G401 (cell line): ENCODE results near the gene ZC3H10. TPM values are rescaled to one million over a fixed set of nuclear protein-coding genes. Genes with fewer than 3 reads are reported as not detected.

Experiments used
- DNase-seq: peaks from one replicate; pipeline ENCODE4 v3.0.0-alpha.2; 2015; ENCODE audit warnings: low spot score
- in situ Hi-C: cut with HindIII; loops from 2 replicates; pipeline ENCODE4 v1.10.0; 2016; ENCODE audit warnings: low sequenced_read_pairs, mixed read lengths
- total RNA-seq: library from RNA; depleted of rRNA; stranded (reverse); fragments of >200 nt; shearing (Covaris generic); gene quantifications from 2 replicates; pipeline ENCODE4 v1.2.3, GENCODE V29; 2014

The ZC3H10 gene
- total RNA-seq, 1 experiment from 2014 or later: 2.9 TPM

DNA sequence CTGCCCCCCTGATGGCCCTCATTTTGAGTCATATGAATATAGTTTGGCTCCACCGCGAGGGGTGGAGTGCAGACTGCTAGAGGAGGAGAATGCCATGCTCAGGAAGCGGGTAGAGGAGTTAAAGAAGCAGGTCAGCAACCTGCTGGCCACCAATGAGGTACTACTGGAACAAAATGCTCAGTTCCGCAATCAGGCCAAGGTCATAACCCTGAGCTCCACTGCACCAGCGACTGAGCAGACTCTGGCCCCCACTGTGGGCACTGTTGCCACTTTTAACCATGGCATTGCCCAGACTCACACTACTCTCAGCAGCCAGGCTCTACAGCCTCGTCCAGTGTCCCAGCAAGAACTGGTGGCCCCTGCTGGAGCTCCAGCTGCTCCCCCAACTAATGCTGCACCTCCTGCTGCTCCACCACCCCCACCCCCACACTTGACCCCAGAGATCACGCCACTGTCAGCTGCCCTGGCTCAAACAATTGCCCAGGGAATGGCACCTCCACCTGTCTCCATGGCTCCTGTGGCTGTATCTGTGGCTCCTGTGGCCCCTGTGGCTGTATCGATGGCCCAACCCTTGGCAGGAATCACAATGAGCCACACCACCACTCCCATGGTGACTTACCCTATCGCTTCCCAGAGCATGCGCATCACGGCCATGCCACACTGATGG is 3.3 kb downstream of the ZC3H10 start:
- no peak for DNase-seq
- in situ Hi-C loops: no loop called here

DNA sequence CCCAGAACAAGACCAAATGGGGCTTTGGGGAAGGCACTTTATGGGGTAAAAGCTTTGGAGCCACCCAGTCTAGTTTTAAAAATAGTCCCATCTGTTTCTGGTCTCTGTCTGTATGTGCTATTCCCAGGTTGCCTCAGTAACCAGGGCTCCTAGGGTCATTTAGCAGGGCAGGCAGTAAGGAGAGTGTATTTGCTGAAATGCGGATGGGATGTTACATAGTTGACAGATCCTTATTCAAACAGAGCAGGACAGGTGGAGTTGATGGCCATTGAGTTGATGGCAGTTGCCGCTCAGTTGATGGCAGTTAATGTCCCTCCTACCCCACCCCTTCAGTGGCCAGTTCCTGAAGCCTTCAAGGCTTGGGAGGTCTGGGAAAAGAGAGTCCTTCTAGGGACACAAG is 4.6 kb downstream of the ZC3H10 start:
- DNase-seq: no peak
- in situ Hi-C loops: no loop called here

DNA sequence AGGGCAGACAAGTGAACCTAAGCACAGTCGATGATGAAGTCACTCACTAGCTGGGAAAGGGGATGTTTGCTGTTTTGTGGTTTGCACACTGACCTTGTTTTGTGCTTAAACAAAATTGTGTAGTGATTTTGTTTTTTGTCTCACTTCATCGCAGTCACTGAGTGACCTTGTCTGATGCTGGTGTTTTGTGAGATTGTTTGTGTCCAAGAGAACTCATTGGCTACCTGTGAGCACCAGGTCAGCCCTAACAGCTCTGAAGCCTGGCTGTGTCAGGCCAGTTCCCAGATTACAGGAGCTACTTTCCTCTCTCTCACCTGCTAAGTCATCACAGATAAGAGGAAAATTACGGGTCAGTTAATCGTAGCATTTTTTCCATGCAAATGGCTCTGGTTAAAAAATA is 6.1 kb downstream of the ZC3H10 start:
- DNase-seq: no peak
- in situ Hi-C loops: no loop called here

DNA sequence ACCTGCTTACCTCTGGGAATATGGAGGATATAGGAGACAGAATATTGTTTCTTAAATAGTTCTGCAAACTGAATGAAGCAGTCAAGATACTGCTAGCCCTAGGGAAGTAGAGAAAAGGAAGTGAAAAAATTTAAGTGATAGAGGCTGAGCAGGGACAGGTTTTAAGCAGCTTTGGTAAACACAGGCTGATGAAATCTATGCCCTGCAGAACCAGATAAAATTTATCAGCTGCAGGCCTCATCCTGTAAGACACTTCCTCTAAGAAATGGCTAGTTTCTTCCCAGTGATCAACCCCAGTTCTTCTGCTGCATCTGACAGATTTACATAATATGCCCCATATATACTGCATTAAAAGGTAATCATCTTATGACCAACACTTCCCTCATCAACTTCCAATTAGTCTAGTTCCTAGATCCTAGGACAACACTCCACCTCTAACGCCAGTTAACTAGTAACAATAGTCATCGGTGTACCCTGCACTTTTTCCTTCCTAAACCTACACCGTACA is 8.7 kb downstream of the ZC3H10 start:
- in situ Hi-C loops: no loop called here
- DNase-seq: no peak

DNA sequence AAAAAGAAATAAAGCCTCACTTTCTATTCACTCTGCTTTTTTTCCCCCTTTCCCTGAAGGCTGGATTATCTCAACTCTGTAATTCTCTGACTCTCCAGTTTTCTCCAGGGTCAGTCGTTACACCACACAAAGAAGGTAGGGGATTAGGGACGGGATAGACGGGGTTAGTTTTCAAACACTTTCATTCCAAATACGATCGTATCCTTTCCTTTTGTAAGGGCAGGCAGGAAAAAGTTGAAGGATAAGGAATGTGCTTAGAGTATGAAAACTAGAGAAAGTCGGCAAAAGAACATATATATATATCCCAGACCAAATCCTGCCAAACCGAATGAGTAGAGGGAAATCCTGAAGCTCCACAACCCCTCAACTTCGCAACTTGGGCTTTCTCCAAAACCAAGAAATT is 9.4 kb downstream of the ZC3H10 start:
- DNase-seq: no peak
- in situ Hi-C loops: no loop called here

DNA sequence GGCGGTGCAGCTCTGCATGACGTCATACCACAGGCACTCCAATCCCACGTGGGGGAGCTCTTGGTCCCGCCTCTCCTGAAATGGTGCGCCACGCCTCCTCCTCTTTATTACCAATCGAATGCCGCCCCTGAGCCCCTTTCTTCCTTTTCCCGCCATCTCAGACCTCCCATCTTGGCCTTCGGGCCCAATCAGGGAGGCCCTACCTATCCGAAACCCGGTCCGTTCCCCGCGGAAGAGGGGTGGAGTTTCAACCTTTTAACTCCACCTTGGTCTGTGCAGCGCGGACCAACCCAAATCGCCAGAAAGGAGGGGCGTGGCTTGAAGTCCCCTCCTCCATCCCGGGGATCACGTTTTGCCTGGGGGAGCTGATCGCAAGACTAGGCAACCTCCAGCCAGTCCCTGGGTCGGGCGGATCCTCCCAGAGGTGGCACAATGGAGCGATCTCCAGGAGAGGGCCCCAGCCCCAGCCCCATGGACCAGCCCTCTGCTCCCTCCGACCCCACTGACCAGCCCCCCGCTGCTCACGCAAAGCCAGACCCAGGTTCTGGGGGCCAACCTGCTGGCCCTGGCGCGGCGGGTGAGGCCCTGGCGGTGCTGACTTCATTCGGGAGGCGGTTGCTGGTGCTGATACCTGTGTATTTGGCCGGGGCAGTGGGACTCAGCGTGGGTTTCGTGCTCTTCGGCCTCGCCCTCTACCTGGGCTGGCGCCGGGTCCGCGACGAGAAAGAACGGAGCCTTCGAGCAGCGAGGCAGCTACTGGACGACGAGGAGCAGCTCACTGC is 10.0 kb downstream of the ZC3H10 start, which contains the start of gene ESYT1:
Gene ESYT1, plus strand, starts transcription at position 380 of the 782 bp plus-strand sequence. Its CDS starts 53 bp downstream, at position 433.
- in situ Hi-C loops: no loop called here

DNA sequence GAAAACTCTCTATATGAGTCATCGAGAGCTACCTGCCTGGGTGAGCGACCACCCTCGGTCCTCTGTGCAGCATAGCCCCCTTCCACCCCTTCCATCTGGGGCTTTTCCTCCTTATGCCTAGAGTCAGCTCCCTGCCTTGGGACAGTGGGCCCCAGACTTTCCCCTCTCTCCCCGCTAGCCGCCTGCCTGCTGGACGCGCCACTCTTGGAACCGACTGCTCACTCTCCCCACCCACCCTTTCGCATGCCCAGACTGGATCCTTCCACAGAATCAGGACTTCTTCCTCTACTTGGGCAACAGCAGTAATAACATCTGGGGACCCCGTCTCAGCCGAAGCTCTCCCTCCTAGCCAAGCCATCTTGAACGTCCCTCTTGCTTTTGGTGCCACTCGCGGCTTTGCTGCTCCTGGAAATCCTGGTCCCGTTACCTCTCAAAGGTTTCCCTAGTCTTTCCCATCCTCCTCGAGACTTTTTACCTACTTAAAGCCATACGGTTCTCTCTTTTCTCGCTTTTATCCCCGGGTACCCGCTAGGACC is 10.7 kb downstream of the ZC3H10 start:
- in situ Hi-C loops: no loop called here
- DNase-seq: peak; percentile 32

More for the DNA sequence above, 10.0 kb downstream of the ZC3H10 start, which contains the start of gene ESYT1:
- peak; percentile 100 for DNase-seq

DNA sequence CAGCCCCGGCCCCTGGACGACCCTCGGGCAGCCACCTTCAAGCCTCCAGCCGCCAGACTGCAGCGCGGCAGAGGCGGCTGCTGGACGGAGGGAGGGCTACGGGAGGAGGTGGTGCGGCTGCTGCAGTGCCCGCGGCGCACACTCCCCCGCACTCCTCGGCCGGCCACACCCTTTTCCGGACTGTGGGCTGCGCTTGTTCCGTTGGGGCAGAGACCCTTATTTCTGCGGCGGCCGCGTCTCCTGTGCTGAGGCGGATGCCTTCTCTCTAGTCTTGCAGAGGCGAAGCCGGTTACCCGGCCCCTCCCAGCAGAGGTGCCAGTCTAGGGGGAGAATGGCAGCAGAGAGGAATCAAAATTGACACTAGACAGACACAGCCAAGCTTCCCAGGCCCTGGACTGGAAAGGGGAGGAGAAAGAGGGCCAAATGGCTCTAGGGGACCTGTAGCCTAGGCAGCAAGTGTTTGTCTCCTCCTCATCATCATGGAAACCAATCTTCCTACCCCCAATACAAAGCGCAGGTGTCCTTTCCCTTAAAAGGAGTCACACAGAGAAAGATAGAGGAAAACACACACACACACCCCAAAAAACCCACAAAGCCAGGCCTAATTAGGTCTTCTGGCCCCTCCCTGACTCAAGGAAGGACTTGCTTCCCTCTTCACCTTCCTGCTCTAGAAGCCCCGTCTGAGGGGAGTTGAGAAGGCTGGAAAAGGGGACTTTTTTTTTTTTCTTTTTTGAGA is 11.3 kb downstream of the ZC3H10 start:
- in situ Hi-C loops: no loop called here
- DNase-seq: peak; percentile 33

DNA sequence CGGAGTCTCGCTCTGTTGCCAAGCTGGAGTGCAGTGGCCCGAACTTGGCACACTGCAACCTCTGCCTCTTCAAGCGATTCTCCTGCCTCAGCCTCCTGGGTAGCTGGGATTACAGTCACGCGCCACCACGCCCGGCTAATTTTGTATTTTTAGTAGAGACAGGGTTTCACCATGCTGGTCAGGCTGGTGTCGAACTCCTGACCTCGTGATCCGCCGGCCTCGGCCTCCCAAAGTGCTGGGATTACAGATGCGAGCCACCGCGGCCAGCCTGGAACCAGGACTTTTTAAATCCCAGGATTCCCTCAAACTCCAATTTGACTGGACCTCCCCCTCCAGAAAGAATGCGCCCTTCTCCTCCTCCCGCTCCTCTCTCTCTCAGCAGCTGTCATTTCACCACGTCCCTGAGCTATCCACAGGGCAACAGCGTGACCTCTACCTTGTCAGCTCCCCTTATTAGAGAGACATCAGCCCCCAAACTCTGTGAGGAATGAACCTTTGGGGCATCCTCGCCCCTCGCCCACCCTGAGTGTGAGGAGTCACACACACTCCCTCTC is 12.0 kb downstream of the ZC3H10 start:
- DNase-seq: no peak
- in situ Hi-C loops: no loop called here

DNA sequence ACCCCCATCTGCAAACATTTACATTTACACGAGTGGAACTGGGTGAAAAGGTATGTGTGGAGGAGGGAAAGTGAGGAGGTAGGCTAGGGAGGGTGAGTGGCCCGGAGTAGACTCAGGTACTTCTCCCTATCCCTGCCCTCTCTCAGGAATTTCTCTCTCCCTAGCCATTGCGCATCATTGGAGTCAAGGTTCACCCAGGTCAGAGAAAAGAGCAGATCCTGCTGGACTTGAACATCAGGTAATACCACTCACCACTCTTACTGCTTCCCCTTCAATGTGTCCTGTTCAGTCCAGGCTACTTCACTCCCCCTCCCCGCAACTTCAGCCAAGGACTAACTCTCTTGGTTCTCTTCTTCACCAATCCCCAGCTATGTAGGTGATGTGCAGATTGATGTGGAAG is 12.8 kb downstream of the ZC3H10 start:
- no peak for DNase-seq
- in situ Hi-C loops: no loop called here

DNA sequence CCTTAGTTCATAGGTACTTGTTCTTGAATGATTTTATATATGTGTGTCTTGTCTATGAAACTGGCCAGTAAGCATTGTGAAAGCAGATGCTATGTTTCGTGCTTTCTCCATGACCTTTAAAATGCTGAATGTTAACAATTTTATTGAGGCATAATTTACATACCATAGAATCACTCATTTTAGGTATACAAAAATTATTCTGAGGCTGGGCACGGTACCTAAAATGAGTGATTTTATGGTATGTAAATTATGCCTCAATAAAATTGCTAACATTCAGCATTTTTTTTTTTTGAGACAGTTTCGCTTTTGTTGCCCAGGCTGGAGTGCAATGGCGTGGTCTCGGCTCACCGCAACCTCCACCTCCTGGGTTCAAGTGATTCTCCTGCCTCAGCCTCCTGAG is 16.8 kb downstream of the ZC3H10 start:
- in situ Hi-C loops: no loop called here
- DNase-seq: no peak

DNA sequence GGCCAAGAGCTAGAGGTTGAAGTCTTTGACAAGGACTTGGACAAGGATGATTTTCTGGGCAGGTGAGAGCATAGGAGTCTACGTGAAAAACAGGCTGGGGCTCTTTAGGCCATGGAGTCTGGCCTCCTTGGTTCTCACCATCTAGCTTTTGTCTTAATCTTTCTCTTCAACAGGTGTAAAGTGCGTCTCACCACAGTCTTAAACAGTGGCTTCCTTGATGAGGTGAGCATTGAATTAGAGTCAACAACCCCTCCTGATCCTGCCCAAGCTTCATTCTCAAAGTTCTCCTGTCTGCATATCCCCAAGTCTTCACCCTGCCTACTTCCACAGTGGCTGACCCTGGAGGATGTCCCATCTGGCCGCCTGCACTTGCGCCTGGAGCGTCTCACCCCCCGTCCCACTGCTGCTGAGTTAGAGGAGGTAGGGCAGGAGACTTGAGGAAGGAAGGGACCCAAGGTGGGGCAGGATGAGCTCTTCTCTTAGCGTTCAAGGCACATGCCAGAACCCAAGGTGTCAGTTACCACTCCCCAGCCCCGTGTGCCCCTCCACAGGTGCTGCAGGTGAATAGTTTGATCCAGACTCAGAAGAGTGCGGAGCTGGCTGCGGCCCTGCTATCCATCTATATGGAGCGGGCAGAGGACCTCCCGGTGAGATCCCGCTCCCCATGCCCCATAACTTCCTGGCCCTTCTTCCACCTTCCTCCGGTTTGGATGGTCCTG is 19.9 kb downstream of the ZC3H10 start:
- in situ Hi-C loops: no loop called here
- no peak for DNase-seq

DNA sequence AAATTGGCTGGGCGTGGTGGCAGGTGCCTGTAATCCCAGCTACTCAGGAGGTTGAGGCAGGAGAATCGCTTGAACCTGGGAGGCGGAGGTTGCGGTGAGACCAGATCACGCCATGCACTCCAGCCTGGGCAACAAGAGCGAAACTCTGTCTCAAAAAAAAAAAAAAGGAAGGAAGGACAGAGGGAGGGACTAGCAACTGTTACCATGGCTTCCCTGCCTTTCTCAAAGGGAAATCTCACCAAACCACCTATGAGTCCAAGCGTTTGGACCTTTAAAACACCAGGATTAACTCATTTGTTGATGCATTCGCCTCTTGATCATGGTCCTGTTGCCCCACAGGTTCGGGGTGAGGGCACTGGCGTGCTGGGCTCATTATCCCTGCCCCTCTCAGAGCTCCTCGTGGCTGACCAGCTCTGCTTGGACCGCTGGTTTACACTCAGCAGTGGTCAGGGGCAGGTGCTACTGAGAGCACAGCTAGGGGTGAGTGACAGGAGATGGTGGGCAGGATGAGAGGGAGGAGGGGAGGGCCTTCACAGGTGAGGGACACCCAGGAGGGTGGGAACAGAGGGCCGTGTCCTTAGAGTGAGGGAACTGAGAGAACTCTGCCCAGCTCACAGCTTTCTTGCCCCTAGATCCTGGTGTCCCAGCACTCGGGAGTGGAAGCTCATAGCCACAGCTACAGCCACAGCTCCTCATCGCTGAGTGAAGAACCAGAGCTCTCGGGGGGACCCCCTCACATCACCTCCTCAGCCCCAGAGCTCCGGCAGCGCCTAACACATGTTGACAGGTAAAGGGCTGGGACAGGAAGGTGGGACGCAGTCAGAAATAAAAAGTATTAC is 24.1 kb downstream of the ZC3H10 start:
- in situ Hi-C loops: no loop called here
- DNase-seq: no peak

DNA sequence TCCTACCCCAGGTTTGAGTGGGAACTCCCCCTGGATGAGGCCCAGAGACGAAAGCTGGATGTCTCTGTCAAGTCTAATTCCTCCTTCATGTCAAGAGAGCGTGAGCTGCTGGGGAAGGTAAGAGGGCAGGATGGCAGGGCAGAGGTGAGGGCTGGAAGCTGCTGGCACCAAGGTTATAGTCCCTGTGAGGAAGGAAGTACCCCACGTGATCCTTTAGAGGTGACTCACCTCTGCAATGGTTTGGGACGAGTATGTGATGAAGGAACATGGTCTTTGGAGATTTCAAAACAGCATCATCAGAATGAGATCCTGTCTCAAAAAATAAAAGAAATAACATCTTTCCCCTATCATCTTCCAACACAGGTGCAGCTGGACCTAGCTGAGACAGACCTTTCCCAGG is 25.2 kb downstream of the ZC3H10 start:
- no peak for DNase-seq
- in situ Hi-C loops: no loop called here

DNA sequence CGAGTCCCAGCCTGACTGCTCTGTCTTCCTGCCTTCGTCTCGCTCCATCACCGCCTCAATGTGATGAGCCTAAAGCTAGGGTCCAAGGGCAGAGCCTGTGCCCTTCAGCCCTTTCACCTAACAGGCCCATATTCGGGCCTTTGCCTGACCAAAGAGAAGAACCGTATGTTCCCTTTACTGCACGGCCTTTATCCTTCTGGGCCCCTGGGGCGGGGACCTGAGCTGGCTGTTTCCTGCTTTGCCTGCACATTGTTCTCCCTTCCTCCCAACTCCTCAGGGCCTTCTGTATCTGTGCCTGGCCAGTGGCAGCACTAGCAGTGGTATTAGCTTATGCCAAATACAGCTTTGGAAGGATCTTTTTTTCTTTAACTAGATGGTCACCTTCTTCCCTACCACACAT is 25.8 kb downstream of the ZC3H10 start:
- in situ Hi-C loops: no loop called here
- no peak for DNase-seq

DNA sequence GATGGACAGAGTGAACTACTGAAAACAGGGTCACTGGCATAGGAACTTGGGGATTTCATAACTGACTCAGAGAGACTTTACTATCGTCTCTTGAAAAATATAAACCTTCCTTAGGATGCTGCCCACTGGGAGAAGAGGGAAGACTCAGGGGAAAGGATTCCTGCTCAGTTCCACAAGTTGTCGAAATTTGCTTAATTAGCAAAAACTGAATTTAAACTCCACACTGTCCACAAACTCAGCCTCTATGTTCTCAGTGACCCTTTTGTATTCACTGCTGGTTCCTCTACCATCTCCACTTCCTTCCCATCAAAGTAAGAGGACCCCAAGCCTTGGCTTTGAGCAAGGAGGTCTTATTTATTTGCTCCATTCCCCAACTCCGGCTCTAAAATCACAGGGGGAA is 27.2 kb downstream of the ZC3H10 start:
- in situ Hi-C loops: no loop called here
- DNase-seq: no peak

DNA sequence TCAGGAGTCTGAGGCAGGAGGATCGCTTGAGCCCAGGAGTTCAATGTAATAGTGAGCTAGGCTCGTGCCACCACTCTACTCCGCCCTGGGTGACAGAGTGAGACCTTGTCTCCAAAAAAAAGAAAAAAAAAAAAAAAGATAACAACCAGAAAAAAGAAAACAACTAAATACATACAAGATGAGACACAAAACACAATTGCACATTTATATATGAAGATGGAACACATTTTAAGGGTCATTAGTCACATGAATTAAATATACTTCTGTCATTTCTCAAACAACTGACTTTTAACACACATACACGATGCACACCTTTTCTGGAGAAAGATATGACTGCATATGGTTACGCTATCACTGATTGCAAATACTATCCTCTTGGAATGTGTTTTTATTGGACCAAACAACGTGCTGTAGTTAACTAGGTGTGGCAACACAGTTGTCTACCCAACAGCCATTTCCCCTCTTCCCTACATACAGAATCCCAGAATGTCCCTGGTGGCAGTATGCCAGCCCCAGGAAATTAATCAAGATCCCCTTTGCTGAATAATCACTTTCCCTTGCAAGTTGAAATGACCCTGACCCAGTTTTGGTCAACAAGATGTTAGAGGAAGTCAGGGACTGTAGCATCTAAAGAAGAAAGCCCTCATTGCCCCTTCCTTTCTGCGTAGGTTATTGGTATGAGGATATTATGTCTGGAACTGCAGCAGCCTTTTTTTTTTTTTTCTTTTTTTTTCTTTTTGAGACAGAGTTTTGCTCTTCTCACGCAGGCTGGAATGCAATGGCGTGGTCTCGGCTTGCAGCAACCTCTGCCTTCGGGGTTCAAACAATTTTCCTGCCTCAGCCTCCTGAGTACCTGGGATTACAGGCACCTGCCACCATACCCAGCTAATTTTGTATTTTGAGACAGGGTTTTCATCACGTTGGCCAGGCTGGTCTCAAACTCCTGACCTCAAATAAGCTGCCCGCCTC is 28.7 kb downstream of the ZC3H10 start:
- in situ Hi-C loops: no loop called here
- DNase-seq: no peak
